GM19463 (cell line): ENCODE measurements around the gene IL22RA1.

ENCODE experiments used
- ATAC-seq: cut with Tn5 transposase; IDR thresholded peaks from one replicate; pipeline ENCODE4 v1.9.1; 2021; ENCODE audit warnings: mild to moderate bottlenecking, moderate library complexity; ENCODE audit not compliant: unreplicated experiment

IL22RA1 gene

DNA sequence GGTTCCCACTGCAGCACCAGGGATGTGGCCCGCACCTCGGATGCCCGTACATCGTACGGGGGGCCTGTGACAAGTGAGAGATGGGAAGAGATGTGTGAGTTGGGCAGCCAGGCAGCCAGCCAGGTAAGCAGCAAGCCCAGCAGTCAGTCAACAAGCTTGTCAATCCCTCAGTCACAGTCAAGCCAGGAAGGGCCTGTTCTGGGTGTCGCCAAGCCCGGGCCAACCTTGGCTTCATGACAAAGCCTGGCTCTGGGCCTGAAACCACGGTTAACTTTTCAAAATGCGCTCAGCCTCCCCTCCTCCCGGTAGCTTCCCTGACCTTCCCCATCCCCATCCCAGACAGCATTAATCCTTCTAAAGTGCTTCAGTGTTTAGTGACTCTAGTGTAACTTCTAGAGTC is 62.8 kb downstream of the IL22RA1 start:
- ATAC-seq, result no peak

DNA sequence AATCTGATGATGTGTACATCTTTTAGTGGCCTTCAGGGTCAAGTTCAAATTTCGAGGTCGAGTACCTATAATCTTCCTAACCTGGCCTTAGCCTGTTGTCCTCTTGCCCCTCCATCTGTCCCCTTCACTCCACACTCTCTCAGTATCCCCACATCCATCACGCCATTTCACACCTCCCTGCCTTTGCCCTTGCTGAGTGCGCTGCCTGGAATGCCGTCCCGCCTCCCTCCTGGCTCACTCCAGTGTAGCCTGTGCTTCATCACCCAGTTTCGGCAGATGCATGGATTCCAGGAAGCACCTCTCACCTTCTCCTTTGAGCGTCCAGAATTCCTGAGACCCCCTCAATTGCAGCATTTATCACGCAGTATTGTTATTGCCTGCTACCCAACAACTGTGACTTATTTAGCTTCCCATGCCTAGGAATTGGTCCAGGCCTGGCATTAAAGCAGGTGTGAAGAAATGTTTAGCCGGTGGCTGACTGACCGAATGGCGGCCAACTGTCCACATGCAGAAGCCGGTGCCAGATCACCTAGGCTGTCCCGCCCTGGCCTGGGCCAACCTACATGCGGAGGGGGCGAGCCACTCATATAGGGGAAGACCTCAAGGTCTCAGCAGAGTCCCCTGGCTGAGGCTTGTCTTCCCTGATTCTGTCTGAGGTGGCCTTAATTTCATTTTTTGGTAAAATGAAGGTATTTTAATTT is 65.5 kb downstream of the IL22RA1 start:
- ATAC-seq, result no peak

DNA sequence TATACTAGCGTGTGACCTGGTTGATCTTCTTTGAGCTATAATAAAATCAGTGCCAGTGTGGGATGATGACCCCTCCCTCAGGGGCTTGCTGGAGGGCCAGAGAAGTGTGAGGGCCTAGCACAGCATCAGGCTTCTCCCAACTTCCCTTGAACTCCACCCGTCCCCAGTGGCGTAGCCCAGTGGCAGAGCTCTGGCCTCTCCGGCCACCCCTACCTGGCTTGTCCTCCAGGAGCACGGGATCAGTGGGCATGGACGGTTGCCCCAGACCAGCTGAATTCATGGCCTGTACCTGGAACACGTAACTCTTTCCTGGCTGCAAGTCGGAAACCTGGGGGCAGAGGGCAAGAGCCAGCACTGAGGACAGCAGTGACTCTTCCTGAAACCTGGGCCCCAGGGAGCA is 67.0 kb downstream of the IL22RA1 start:
- no peak for ATAC-seq

DNA sequence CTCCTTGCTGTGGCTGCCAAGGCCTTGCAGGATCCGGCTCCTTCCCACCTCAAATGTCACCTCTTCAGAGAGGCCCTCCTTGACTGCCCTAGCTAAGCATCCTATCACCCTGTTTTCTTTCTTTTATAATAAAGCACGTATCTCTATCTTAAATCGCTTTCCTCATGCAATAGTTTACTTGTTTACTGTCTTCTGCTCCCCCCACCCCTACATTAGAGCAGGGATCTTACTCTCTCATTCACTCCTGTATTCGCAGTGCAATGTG is 67.4 kb downstream of the IL22RA1 start:
- no peak for ATAC-seq

DNA sequence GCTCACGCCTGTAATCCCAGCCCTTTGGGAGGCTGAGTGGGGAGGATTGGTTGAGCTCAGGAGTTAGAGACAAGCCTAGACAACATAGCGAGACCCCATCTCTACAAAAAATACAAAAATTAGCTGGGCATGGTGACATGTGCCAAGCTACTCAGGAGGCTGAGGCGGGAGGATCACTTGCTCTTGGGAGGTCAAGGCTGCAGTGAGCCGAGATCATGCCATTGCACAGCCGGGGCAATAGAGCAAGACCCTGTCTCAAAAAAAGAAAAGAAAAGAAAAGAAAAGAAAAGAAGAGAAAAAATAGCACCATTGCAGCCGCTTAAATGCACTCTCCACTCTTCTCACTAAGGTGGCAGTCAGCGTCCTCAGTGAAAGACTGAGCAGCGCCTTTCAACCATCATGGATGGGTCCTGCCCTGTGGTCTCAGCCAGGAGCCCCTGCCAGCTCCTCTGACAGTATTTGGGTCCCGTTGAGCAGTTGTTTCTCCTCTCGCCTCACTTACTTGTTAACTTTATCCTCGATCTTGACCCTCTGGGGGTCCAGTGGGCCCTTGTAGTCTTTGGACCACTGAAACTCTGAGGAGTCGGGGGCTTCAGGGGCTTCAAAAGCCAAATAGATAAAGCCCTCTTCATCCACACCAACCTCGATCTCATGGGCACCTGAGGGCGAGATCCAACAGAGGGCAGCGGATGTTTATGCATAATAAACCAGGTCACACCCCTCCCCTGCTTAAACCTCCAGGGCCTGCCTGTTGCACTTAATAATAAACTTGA is 67.9 kb downstream of the IL22RA1 start:
- ATAC-seq, result no peak

DNA sequence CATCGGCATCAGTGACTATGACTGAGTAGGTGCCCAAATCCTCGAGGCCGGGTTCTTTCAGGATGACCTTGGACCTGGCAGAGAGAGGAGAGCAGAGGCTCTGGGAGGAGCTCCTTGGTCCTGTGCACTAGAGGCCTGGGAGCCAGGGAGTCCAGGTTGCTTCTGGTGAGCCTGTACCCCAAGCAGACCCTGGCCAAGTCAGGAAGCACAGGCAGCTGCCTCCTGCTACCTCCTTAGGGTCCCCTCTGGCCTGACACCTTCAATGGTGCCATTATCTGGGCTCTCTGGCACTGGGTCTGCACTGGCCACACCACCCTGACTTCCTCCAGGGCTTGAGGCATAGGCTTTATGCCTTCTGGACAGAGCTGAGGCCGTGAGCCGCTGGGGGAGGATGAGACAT is 68.7 kb downstream of the IL22RA1 start:
- ATAC-seq, result no peak

DNA sequence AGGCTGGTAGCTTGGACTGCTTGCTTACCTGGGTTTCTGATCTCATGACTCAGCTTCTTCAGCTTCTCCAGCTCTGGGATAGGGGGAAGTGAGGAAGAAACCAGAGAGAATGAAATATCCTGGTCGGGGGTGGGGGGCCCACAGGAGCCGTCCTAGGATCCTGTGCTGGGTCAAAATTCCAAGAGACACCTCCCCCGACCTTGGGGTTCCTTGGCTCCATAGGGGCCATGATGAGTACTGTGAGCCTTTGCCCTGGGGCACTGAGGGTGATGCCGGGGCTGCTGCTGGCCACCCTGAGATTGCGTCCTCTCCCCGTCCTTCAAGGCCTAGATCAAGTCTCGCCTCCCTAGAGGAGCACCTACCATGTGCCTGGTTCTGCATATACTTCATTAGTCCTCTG is 71.0 kb downstream of the IL22RA1 start:
- no peak for ATAC-seq

DNA sequence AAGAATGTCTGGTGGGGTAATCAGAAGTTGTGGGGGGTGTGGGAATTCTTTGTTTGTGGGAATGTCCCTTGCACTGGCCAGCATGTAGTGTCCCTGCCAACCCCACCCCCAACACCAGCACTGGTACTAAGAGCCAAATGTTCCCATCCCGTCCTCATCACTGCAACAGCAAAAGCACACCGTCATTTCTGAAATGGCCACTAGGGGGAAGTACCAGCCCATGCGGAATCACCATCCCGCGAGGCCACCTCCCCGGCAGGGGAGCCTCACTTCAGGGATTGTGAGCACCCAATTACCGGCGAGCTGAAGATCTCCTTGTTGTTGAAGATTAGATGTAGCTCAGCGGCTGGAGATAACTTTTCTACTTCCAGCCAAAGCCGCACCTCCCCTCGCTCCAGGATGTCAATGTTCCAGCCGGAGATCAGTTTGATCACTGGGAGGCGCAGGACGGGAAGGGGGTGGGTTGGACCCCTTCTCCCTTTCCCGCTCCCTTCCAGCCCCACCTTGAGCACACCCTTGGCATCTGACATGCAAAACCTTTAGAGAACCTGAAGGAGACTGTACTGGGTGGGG is 72.0 kb downstream of the IL22RA1 start:
- no peak for ATAC-seq

DNA sequence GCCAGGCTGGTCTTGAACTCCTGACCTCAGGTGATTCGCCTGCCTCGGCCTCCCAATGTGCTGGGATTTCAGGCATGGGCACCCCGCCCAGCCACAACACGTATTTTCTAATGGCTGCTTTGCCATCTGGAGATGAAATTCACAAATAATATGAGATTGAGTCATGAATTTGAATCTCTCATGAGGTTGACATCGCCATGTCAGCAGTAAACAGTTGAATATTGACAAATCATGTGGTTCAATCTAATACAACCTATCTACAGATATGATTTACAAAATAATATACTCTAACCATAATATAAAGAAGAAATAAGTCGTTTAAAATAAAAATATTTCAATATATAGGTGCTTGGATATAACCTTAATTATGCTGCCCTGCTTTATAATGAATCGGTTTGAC is 73.1 kb downstream of the IL22RA1 start:
- ATAC-seq, result no peak
